GM21528 (cell line): Measurements from ENCODE around the gene FGF19.

Experiments
- ATAC-seq: cut with Tn5 transposase; IDR thresholded peaks from one replicate; pipeline ENCODE4 v1.9.1; 2021; ENCODE audit warnings: mild to moderate bottlenecking, moderate library complexity; ENCODE audit not compliant: unreplicated experiment, low FRiP score

FGF19 gene

DNA sequence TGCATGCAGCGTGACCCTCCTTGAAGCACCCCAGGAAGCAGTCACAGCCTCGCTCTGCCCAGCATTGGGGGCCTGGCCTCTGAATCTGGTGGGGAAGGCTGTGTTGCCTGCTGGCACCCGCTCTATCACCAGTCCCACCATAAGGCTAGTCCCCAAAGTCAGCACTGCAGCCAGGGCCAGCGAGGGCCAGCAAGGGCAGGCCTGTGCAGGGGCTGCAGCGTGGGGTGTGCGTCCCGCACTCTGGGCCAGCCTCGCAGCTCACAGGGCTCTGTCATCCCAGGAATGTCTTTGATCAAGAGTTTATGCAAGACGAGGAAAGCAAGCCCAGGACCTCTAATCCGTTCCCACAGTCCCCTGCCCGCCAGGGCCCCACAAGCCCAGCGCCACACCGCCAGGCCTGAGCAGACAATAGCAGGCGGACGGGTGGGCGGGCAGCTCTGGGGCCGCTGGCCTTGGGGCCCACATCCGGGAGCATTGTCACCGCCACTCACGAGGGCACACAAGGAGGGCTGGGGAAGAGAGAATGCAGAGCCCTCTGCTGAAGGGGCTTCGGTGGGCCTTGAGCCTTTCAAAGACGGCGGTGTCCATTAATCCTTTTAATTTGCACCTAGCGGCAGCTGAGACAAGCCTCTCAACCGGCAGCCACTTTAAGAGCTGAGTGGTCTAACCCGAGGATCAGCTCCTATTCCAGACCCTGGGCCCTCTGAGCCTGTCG is 45.8 kb downstream of the FGF19 start:
- no peak for ATAC-seq

DNA sequence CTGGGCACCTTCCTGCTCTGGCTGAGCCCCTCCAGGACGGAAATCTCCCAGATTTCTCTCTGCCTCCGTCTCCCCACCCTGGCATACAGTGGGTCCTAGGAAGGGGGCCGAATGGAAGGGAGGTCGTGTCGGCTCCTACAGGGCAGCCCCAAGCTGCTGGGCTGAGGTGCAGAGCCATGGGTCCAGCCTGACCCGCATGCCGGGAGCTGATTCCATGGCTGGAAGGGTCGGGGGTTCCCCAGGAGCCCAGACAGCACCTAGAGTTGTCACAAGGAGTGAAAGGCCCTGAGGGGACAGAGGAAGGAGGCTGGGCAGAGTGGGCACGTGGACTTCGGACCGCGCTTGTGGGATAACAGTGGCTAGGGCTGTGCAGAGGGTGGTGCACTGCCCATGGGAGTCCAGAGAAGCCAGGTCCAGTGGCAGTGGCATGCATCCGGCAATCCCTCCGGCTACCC is 46.3 kb downstream of the FGF19 start:
- ATAC-seq: no peak

DNA sequence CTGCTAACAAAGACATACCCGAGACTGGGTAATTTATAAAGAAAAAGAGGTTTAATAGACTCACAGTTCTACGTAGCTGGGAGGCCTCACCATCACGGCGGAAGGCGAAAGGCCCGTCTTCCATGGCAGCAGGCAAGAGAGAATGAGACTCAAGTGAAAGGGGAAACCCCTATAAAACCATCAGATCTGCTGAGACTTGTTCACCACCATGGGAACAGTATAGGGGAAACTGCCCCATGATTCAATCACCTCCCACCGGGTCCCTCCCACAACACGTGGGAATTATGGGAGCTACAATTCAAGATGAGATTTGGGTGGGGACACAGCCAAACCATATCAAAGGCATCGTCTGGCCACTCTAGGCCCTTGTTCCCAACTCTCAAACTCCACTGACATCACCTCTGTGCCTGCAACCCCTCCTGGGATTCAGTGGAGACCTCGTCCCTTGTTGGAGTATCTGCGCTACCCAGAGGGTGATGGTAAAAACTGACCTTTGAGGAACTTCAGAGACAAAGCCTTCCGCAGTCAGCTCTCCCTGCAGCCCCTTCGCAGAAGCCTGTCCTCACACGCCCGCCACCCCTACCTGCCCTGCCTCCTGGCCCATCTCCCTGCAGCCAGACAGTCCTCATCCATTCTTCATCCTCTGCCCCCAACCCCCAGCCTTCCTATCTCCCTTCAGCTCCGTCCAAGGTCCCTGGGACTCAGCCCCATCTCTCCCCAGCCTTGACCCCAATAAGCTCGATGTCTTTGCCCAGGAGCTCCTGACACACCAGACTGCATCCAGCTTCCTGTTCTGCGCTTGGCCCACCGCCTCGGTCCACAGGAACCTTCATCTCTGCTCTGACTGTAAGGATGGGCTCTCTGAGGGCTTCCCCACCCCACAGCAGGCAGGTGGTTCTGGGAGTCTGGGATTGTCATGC is 47.0 kb downstream of the FGF19 start:
- ATAC-seq: no peak

DNA sequence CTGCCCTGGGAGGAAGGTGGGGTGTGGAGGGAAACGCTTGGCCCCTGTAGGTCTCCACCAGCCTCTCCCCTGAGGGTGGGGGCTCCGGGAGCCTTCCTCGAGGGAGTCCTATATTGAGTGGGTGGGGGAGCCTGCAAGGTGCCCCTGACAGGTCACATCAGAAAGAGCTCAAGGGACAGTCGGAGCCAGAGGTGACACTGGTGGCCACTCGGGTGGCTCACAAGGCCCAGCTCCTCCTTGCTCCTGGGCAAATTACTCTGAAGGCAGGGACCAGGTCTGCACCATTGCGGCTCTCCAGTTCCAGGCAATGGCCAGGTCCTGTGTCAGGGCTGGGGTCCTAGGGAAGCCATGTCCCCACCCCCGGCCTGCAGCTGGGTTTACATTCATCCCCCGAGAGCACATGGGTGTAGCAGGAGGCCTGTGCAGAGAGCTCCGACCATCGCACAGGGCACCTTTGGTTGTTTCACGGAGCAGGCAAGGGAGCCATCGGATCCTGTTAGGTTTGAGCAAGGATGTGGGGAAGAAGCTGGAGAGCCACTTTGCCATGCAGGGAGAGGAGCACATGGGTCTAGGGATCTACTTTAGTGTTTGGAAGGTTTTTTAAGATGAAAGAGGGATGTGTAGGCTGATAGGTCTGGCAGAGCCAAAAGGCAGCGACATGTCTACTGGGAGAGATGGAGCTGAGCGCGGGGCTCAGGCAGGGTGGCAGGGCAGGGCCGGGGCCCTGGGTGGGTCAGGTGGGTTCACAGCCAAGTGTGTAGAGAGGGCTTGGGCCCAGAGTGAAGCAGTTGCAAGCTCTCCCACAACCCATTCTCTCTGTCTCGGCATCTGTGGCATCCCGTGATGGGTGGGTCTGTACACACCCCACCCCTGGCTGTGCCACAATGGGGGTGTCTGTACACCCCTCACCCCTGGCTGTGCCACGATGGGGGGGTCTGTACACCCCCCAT is 48.1 kb downstream of the FGF19 start:
- no peak for ATAC-seq

DNA sequence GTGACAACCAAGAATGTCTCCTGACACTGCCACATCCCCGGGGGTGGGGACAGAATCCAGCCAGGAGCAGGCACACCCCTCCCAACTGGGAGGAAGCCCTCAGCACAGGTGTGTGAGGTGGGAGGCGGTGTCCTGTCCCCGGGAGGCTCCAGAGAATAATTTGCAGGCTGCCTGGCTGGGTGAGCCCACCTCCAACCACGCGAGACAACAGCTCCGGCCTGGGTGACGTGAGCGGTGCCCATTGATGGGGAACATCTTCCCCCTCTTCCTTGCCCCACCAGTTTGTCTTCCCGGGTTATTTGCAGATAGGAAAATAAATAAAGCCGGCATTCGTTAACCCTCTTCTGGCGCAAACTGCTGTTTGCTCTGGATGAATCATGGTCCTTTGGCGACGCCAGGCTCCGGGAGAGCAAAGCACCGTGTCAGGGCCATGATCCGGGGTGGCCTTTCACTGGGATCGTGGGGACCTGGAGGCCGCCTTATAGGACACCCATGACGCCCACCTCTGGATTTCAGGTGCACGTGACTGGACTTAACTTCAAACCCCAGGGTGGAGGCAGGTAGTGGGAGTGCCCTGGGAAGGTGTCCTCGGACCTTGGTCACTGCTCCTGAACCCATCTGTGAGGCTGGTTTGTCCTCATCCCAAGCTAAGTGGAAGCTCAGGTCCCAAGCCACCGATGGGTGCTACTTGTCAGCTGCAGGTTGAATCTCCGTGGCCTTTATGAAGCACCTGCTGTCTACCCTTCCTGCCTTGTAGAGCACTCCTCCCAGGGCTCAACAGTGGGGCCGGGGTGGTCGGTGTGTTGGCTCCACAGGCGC is 49.0 kb downstream of the FGF19 start:
- no peak for ATAC-seq

DNA sequence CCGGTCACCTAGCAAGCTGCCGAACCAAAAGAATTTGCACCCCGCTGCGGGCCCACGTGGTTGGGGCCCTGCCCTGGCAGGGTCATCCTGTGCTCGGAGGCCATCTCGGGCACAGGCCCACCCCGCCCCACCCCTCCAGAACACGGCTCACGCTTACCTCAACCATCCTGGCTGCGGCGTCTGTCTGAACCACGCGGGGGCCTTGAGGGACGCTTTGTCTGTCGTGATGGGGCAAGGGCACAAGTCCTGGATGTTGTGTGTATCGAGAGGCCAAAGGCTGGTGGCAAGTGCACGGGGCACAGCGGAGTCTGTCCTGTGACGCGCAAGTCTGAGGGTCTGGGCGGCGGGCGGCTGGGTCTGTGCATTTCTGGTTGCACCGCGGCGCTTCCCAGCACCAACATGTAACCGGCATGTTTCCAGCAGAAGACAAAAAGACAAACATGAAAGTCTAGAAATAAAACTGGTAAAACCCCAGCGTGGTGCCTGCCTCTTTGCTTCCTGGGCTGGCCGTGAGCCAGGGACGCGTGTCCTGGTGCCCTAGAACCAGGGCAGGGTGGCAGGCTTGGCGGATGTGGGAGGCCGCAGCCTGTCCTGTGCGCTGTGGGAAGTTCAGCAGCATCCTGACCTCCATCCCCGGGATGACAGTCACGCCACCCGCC is 49.7 kb downstream of the FGF19 start:
- no peak for ATAC-seq

DNA sequence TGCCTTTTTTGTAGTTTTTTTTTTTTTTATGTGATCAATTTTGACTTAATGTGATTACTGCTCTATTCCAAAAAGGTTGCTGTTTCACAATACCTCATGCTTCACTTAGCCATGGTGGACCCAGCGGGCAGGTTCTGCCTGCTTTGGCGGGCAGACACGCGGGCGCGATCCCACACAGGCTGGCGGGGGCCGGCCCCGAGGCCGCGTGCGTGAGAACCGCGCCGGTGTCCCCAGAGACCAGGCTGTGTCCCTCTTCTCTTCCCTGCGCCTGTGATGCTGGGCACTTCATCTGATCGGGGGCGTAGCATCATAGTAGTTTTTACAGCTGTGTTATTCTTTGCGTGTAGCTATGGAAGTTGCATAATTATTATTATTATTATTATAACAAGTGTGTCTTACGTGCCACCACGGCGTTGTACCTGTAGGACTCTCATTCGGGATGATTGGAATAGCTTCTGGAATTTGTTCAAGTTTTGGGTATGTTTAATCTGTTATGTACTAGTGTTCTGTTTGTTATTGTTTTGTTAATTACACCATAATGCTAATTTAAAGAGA is 50.3 kb downstream of the FGF19 start:
- ATAC-seq: no peak

DNA sequence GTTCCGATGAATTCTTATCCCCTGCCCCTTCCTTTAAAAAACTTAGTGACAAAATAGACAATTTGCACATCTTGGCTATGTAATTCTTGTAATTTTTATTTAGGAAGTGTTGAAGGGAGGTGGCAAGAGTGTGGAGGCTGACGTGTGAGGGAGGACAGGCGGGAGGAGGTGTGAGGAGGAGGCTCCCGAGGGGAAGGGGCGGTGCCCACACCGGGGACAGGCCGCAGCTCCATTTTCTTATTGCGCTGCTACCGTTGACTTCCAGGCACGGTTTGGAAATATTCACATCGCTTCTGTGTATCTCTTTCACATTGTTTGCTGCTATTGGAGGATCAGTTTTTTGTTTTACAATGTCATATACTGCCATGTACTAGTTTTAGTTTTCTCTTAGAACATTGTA is 50.8 kb downstream of the FGF19 start:
- no peak for ATAC-seq

DNA sequence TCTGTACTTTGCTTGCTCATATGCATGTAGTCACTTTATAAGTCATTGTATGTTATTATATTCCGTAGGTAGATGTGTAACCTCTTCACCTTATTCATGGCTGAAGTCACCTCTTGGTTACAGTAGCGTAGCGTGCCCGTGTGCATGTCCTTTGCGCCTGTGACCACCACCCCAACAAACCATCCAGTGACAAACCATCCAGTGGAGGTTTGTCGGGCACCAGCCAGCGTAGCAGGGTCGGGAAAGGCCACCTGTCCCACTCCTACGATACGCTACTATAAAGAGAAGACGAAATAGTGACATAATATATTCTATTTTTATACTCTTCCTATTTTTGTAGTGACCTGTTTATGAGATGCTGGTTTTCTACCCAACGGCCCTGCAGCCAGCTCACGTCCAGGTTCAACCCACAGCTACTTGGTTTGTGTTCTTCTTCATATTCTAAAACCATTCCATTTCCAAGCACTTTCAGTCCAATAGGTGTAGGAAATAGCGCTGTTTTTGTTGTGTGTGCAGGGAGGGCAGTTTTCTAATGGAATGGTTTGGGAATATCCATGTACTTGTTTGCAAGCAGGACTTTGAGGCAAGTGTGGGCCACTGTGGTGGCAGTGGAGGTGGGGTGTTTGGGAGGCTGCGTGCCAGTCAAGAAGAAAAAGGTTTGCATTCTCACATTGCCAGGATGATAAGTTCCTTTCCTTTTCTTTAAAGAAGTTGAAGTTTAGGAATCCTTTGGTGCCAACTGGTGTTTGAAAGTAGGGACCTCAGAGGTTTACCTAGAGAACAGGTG is 51.8 kb downstream of the FGF19 start:
- ATAC-seq: no peak

DNA sequence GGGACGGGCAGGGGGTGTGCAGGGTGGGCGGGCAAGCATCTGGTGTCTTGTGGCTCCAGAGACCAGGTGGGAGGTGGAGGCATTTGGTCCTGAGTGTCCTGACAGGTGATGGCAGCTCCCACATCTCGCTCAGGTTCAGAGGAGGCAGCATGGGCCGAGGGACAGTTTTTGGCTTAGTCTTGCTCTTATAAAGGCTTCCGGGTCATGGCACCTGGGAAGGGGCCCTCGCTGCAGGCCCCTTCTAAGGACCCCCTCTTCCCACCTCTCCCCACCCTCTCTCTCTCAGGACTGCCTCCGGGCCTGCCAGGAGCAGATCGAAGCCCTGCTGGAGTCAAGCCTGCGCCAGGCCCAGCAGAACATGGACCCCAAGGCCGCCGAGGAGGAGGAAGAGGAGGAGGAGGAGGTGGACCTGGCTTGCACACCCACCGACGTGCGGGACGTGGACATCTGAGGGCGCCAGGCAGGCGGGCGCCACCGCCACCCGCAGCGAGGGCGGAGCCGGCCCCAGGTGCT is 52.9 kb downstream of the FGF19 start:
- ATAC-seq: no peak

DNA sequence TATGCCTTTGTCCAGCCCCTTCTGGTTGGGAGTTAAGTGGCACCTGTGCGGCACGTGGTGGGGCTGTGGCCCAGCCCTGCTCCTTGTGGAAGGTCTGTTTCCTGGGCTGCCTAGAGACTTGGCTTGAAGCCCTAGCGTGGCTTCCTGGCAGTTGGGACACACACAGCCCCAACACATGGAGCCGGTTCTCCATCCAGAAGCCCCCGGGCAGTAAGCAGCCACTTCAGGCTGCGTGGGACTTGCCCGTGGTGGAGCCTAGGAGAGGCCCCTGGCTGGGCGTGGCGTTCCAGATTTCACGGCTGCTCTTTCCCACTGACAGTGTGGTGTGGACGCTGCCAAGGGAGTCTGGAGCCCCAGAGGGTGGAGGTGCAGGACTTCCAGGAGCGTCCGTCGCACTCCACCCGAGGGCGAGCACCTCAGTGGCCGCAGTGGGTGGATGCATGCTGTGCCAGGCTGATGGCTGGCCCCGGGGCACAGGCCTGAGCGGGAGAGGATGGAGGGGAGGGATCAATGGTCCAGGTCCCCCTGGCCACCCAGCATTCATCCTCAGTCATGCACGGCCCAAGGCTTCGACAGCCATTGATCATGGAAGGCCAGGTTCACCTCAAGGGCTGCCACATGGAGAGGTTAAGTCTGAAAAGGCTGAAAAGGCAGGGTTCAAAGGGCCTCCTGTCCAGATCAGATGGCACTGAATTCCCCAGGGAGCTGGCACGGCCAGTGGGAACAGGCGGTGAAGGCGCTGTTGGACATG is 53.6 kb downstream of the FGF19 start:
- no peak for ATAC-seq

DNA sequence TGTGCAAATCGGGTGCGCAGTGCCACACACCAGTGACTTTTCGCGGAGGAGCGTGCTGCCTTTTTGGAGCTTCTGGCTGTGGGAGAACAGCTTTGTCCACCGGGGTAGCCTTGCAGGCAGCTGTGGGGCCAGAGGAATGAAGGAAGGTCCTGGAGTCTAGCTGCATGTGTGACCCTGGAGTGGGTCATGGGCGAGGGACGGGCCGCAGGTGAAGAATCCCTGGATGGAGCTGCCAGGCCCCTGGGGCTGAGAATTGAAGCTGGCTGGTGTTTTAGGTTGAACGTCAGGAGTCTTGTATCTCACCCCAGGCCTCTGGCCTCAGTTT is 54.3 kb downstream of the FGF19 start:
- no peak for ATAC-seq

DNA sequence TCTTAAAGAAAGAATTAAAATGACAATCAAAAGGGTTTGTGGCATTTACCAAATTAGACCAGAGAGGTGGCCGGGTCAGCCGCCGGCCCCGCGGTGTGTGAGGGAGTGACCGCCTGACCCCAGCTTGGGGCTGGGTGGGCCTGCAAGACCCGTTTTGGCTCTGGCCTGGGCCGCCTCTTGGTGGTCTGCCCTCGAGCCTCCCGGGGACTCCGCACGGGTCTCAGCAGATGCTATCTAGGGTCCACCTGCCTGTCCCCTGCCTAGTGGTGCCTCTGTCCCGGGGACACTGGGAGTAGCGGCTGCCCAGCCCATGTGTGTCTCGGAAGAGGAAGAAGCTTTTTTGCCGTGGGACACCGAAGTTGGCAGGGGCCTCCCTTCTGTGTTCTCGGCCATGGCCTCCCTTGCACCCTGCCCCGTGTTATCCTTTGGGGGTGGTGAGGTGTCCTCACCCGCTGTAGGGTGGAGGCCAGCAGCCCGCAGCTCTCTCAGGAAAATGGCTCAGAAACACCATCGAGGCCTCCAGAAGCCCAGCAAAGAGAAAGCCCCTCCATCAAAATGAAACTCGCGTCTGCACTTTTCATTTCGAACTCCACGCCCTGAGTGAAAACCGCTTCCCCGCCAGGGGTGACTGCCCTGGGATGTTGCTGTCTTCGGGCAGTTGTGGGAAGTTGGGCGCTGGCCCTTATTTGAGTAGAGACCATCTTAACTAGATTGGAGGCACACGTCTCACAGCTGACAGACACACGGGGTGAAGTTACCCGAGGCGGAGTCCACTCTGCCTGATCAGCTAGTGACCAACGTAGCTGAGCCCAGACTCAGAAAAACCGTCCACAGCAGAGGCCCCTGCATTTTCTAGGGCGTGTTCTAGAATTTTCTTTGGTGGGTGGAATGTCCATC is 54.9 kb downstream of the FGF19 start:
- ATAC-seq: no peak
